Smooth muscle cell (in vitro differentiated cells): ENCODE measurements around the gene KLHL3. TPM values are rescaled to one million over a fixed set of nuclear protein-coding genes. Genes with fewer than 3 reads are reported as not detected.

Source experiments
- DNase-seq: peaks from one replicate; lab custom pipeline; 2025; ENCODE audit not compliant: unreplicated experiment; lab: John Stamatoyannopoulos, UW
- H2AFZ ChIP-seq: fragments of 200-600 bp; sonication (generic); 2 replicates; pipeline ENCODE4 v1.6.0; 2016; ENCODE audit warnings: antibody characterized with exemption, low read depth, mild to moderate bottlenecking
- H3F3A ChIP-seq: fragments of 200-600 bp; sonication (generic); 2 replicates; pipeline ENCODE4 v1.6.0; 2017; ENCODE audit warnings: antibody characterized with exemption, low read depth
- H3K27ac ChIP-seq: fragments of 200-600 bp; sonication (generic); 2 replicates; pipeline ENCODE4 v1.5.1; 2016; ENCODE audit warnings: low read depth, mild to moderate bottlenecking
- H3K27me3 ChIP-seq: fragments of 200-600 bp; sonication (generic); 2 replicates; pipeline ENCODE4 v1.6.1; 2016; ENCODE audit warnings: low read depth, mild to moderate bottlenecking
- H3K36me3 ChIP-seq: fragments of 200-600 bp; sonication (generic); 2 replicates; pipeline ENCODE4 v1.5.1; 2016; ENCODE audit warnings: low read depth
- H3K4me1 ChIP-seq: fragments of 200-600 bp; sonication (generic); 2 replicates; pipeline ENCODE4 v1.5.1; 2016; ENCODE audit warnings: low read depth
- H3K4me2 ChIP-seq: fragments of 200-600 bp; sonication (generic); 2 replicates; pipeline ENCODE4 v1.6.0; 2016; ENCODE audit warnings: mild to moderate bottlenecking
- H3K4me3 ChIP-seq: fragments of 200-600 bp; sonication (generic); 2 replicates; pipeline ENCODE4 v1.5.1; 2016; ENCODE audit warnings: mild to moderate bottlenecking
- H3K79me2 ChIP-seq: fragments of 200-600 bp; sonication (generic); 2 replicates; pipeline ENCODE4 v1.6.0; 2016; ENCODE audit warnings: low read depth, mild to moderate bottlenecking
- H3K9ac ChIP-seq: fragments of 200-600 bp; sonication (generic); 2 replicates; pipeline ENCODE4 v1.6.0; 2016; ENCODE audit warnings: low read depth
- H3K9me3 ChIP-seq: fragments of 200-600 bp; sonication (generic); replicated peaks from 2 replicates; pipeline ENCODE4 v1.5.1; 2016; ENCODE audit warnings: low read depth
- H4K20me1 ChIP-seq: fragments of 200-600 bp; sonication (generic); 2 replicates; pipeline ENCODE4 v1.6.0; 2016; ENCODE audit warnings: low read depth
- CTCF ChIP-seq: fragments of 200-600 bp; sonication (generic); IDR thresholded peaks from 2 replicates; pipeline ENCODE4 v1.5.1; 2017; ENCODE audit warnings: borderline replicate concordance, mild to moderate bottlenecking, antibody characterized with exemption; ENCODE audit not compliant: insufficient read depth, poor library complexity, severe bottlenecking
- WGBS: methylation state at CpG from one replicate; pipeline ENCODE4 v1.1.7; 2016; ENCODE audit warnings: low lambda C conversion rate; 5-methylcytosine and 5-hydroxymethylcytosine counted together
- polyA plus RNA-seq: library from polyadenylated mRNA; unstranded; fragments of >200 nt; fragmentation: Nextera tagmentation; extraction: Ambion mirVana; gene quantifications from 2 replicates; pipeline ENCODE4 v1.2.1, GENCODE V29; 2016
- total RNA-seq: library from RNA; depleted of rRNA; stranded (reverse); fragments of >200 nt; gene quantifications from 2 replicates; pipeline ENCODE4 v1.2.3, GENCODE V29; 2014

KLHL3 gene
- total and polyA plus RNA-seq, 2 experiments from 2014 or later, result 3.6 to 9.1 TPM

- TF ChIP-seq CTCF, result no peak
- H3K27ac ChIP-seq, result no peak overlapping the region
- no peaks in the 10 kb centered on the region for H3K4me1 ChIP-seq
- no peak overlapping the region for H2AFZ ChIP-seq
- no peaks in the 10 kb centered on the region for H3F3A ChIP-seq
- no peaks in the 10 kb centered on the region for H3K79me2 ChIP-seq
- DNase-seq, result no peak
- H3K9me3 ChIP-seq, result no peaks in the 10 kb centered on the region
- peaks cover 9% of the 10 kb centered on the region for H3K27me3 ChIP-seq
- H3K36me3 ChIP-seq, result no peaks in the 10 kb centered on the region
- 68% methylated on average over 3 of the region's 3 CpGs for WGBS
- H3K4me3 ChIP-seq, result no peak overlapping the region
- no peak overlapping the region for H3K4me2 ChIP-seq
- no peak overlapping the region for H3K9ac ChIP-seq
- H4K20me1 ChIP-seq, result no peaks in the 10 kb centered on the region
Observed at GRCh38 chr5:137580030-137580429, 155.9 kb downstream of the KLHL3 start.

- Histone ChIP-seq H3K4me1 (no peaks in the 10 kb centered on the region), H3K27ac (no peak overlapping the region), H3K9ac (no peak overlapping the region), H3K4me3 (no peak overlapping the region), H3K27me3 (no peaks in the 10 kb centered on the region), H2AFZ (no peak overlapping the region), H3K79me2 (no peaks in the 10 kb centered on the region), H3F3A (no peaks in the 10 kb centered on the region), H3K36me3 (no peaks in the 10 kb centered on the region), H4K20me1 (no peaks in the 10 kb centered on the region), H3K4me2 (no peak overlapping the region), H3K9me3 (no peaks in the 10 kb centered on the region)
- TF ChIP-seq CTCF, result no peak
- WGBS, result 59% methylated on average over 2 of the region's 2 CpGs
- no peak for DNase-seq
Observed at GRCh38 chr5:137575847-137576246, 160.0 kb downstream of the KLHL3 start.

- Histone ChIP-seq H4K20me1 (no peaks in the 10 kb centered on the region), H3K4me2 (no peak overlapping the region), H3K27me3 (no peaks in the 10 kb centered on the region), H3F3A (no peaks in the 10 kb centered on the region), H3K4me3 (no peak overlapping the region), H3K4me1 (no peaks in the 10 kb centered on the region), H3K9me3 (no peaks in the 10 kb centered on the region), H3K27ac (no peak overlapping the region), H3K9ac (no peak overlapping the region), H3K36me3 (no peaks in the 10 kb centered on the region), H2AFZ (no peak overlapping the region), H3K79me2 (no peaks in the 10 kb centered on the region)
- no peak for TF ChIP-seq CTCF
- DNase-seq, result no peak
- 88% methylated on average over 3 of the region's 3 CpGs for WGBS
Observed at GRCh38 chr5:137575211-137575610, 160.7 kb downstream of the KLHL3 start.

- no peaks in the 10 kb centered on the region for H3K4me1 ChIP-seq
- WGBS, result 72% methylated on average over 2 of the region's 2 CpGs
- no peak overlapping the region for H3K9ac ChIP-seq
- DNase-seq, result no peak
- no peak overlapping the region for H3K27ac ChIP-seq
- no peak for TF ChIP-seq CTCF
- H3K27me3 ChIP-seq, result no peaks in the 10 kb centered on the region
- H3K79me2 ChIP-seq, result no peaks in the 10 kb centered on the region
- no peak overlapping the region for H3K4me3 ChIP-seq
- H3K36me3 ChIP-seq, result no peaks in the 10 kb centered on the region
- no peaks in the 10 kb centered on the region for H4K20me1 ChIP-seq
- H3F3A ChIP-seq, result no peaks in the 10 kb centered on the region
- no peaks in the 10 kb centered on the region for H3K9me3 ChIP-seq
- H3K4me2 ChIP-seq, result no peak overlapping the region
- H2AFZ ChIP-seq, result no peak overlapping the region
Observed at GRCh38 chr5:137573376-137573775, 162.5 kb downstream of the KLHL3 start.
